IPS-15b (cell line): Measurements from ENCODE around the gene RHBDD3.
A peak's percentile ranks its signal among the peaks of the same experiment; 100 is the strongest.

Experiments used
- H3K27me3 ChIP-seq: one replicate; pipeline ENCODE4 v1.6.1; 2013; ENCODE audit warnings: low read length; ENCODE audit not compliant: control insufficient read depth, insufficient read depth
- H3K36me3 ChIP-seq: one replicate; pipeline ENCODE4 v1.6.1; 2013; ENCODE audit warnings: low read length; ENCODE audit not compliant: control insufficient read depth, insufficient read depth
- H3K4me1 ChIP-seq: one replicate; pipeline ENCODE4 v1.6.1; 2013; ENCODE audit warnings: mild to moderate bottlenecking, low read length; ENCODE audit not compliant: control insufficient read depth, insufficient read depth
- H3K4me3 ChIP-seq: one replicate; pipeline ENCODE4 v1.5.1; 2013; ENCODE audit warnings: low read depth, low read length
- H3K9ac ChIP-seq: one replicate; pipeline ENCODE4 v1.6.1; 2013; ENCODE audit warnings: low read depth, mild to moderate bottlenecking, low read length
- H3K9me3 ChIP-seq: one replicate; pipeline ENCODE4 v1.6.1; 2013; ENCODE audit warnings: mild to moderate bottlenecking, low read length; ENCODE audit not compliant: control insufficient read depth, insufficient read depth

The RHBDD3 gene

DNA sequence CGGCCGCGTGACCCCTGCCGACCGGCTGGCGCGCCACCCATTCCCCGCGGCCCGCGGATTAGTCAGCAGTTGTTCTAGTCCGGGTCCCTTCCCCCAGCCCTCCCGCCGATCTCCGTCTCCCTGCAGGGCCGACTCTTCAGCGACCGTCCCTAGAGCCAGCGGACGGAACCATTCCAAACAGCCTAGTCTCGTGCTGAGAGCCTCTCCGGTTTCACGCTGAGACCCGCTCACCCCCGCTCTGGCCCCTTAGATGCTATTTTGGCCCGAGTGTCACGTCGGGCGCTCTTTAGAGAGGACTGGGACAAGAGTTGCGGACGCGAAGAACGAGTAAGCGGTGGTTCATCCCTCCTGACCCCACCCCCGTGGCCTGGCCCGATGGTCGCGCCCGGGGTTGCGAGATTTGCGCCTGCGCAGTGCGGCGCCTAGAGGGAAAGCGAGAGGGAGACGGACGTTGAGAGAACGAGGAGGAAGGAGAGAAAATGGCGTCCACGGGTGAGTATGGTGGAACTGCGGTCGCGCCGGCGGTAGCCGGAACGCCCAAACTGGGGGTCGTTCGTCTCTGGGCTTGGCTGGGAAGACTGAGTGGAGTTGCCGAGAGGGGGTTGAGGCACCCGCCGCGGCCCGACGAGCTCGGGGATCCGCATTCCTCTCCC is at the start of gene RHBDD3, which contains the start of gene EWSR1:
TSS of gene RHBDD3 (minus strand) at position 124 of the 653 bp plus-strand sequence. CDS start 2,355 bp downstream, outside the sequence.
TSS of gene EWSR1 (plus strand) at position 411 of the 653 bp plus-strand sequence. CDS start at position 480, 69 bp downstream.
- peak within 1 kb of the TSS; percentile 97 for H3K9ac ChIP-seq
- peaks cover 16% of the 10 kb centered on the region for H3K4me1 ChIP-seq
- peak within 1 kb of the TSS; percentile 61 for H3K4me3 ChIP-seq
- H3K9me3 ChIP-seq: no peaks in the 10 kb centered on the region
- H3K27me3 ChIP-seq: no peaks in the 10 kb centered on the region
- peaks cover 27% of the 10 kb centered on the region for H3K36me3 ChIP-seq

DNA sequence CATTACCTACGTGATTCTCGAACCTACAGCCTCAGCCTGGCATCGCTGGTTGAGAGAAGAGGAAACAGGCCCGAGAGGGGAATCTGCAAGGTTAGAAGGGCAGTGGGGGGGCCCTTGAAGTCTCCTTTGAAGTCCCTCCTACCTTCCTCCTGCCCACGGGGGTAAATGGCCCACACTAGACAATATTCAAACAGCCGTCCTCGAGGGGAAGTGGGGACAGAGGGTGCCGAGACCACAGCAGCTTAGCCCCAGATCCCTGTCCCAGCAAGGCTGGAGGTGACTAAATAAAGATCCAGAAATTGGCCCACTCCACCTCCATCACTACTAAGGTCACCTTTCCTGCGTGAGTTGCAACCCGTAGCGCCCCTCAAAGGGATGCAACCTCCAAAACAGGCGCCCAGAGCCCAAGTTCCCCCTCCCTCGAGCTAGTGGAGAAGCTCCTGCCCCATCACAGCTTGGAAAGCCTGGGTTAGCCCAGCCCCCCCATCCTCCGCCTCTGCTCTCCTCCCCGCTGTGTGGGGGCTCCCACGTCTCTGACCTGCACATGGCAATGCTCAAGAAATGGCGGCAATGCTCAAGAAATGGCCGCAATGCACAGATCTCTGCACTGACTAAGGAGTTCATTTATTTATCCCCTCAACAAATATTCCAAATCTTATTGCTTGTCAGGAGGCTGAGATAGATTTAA is 48.5 kb upstream of the RHBDD3 start:
- H3K9ac ChIP-seq: no peak overlapping the region
- H3K36me3 ChIP-seq: no peaks in the 10 kb centered on the region
- H3K27me3 ChIP-seq: peaks cover 45% of the 10 kb centered on the region
- peak overlapping the region; percentile 48 for H3K4me3 ChIP-seq
- peaks cover 11% of the 10 kb centered on the region for H3K4me1 ChIP-seq
- H3K9me3 ChIP-seq: no peaks in the 10 kb centered on the region

DNA sequence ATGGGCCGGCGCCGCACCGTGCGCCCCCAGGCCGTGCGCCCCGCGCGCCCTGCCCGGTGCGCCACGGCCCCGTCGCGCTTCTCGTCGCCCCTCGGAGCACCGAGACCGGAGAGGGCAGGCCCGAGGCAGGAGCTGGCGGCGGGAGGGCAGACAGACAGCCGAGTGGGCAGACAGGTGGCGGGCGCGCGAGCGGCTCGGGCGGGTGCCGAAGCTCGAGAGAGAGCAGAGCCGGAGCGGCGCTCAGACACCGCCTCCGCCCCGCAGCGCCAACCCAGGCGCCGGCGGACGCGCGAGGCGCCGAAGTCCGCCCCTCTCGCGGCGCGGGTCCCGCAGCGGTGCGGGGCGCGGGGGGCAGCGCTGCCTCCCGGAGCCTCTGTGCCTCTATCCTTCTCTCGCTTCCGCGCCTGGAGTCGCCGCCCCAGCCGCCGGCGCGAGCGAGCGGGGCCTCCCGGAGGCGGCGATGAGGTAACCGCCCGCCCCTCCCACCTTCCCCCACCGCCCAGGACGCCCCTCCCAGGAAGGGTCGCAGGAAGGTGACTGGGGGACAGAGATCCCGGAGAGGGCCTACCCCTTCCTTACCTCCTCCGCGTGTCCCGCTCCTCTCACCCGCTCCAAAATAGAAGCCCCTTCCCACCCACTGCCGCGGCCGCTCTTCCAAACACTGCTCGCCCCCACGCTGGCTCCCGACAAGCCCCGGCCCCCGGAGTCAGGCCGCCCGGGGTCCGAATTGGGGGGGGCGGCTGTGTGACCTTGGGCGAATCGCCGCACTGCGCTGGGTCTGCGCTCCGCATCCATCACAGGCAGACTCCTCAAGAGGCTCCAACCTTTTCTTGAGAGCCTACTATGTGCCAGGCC is 47.7 kb upstream of the RHBDD3 start, which contains the start of gene RASL10A:
TSS of gene RASL10A (minus strand) at position 412 of the 855 bp plus-strand sequence. CDS start 451 bp downstream, outside the sequence.
- Histone ChIP-seq H3K9me3 (no peaks in the 10 kb centered on the region), H3K4me1 (peaks cover 11% of the 10 kb centered on the region), H3K9ac (no peak within 1 kb of the TSS), H3K27me3 (peaks cover 45% of the 10 kb centered on the region), H3K4me3 (peak within 1 kb of the TSS; percentile 48), H3K36me3 (no peaks in the 10 kb centered on the region)

DNA sequence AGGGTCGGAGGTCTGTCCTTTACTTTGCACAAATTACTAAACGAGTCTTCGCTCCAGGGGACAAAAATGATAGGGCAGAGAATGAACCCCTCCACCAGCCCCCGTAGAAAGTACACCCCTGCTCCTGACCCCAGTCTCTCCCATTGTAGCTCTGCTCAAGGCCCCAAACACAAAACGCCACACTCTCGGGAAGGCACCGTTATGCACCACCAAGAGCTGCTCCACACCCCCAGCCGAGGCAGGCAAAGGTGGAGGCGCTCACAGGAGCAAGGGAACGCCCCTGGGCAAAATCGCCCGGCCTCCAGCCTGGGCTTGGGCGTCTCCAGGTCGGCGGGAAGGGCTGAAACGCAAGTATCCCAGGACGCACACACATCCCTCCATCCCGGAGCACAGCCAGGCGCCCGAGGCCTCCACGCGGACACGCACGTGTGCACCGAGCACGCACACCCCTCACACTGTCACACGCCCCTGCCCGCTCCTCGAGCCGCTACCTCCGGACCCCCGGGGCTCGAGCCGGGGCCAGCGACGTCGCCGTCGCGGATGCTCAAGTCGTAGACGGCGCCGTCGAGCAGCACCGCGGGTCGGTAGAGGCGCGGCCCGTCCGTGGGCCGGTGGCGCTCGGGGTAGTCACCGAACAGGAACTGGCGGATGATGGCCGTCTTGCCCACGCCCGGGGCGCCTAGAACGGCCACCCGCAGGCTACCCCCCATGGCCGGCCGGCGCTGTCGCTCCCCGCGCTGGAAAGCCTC is 46.9 kb upstream of the RHBDD3 start:
- Histone ChIP-seq H3K9ac (no peak overlapping the region), H3K36me3 (no peaks in the 10 kb centered on the region), H3K4me3 (peak overlapping the region; percentile 48), H3K9me3 (no peaks in the 10 kb centered on the region), H3K4me1 (peaks cover 11% of the 10 kb centered on the region), H3K27me3 (peaks cover 45% of the 10 kb centered on the region)

DNA sequence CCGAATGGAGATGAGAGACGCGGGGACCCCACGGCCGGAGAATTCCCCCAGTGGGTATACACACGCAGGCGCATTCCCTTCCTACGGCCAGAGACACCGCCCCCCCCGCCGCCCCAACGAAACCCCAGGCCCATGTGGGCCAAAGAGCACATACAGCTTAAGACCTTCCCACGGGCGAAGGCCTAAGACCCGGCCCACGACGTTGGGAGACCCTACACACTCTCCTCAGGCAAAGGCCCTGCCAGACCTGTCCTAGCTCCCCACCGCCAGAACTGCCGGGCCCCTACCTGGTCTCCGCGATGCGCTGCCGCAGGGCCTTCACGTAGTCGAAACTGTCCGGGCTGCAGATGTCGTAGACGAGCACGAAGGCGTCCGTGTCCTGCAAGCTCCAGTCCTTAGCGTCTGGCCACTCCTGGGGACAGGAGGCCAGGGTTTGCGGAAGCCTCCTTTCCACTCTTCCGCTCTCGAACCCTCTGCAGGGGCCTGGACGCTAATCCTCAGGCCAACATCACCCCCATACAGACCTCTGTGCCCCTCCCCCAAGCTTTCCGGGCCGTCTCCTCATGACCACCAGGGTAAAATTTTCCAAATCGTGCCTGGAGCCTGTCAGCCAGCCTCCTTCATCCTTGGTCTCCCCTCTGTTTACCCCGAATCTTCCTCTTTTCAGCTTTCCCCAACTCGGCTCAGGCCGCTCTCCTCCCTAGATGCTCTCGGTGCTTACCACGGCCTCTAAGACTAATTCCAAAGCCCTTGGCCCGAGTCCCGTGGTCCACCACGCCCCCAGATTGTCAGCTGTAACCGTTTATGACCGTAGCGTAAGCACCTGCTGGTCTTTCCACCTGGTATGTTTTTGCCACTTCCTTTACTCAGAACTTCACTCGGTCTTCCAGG is 46.0 kb upstream of the RHBDD3 start:
- Histone ChIP-seq H3K4me3 (peak overlapping the region; percentile 48), H3K4me1 (peaks cover 11% of the 10 kb centered on the region), H3K9ac (no peak overlapping the region), H3K27me3 (peaks cover 45% of the 10 kb centered on the region), H3K36me3 (no peaks in the 10 kb centered on the region), H3K9me3 (no peaks in the 10 kb centered on the region)

DNA sequence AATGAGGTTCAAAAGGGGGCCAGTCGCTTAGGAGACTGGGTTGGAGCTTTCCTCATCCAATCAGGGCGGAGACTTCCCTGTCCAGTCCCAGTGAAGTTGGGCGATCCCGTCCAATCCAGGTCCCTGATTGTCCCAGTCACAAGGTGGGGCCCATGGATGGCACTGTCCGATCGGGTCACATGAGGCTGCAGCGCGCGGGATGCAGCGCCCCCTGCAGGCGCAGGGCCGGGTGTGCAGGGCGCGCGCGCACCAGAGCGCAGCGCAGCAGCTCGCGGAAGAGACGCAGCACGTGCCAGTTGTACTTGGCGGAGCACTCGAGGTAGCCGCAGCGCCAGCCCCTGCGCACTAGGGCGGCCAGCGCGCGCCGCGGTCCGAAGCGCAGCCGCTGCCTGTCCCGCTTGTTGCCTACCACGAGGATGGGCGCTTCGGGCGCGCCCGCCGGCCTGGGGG is 45.4 kb upstream of the RHBDD3 start:
- Histone ChIP-seq H3K9ac (no peak overlapping the region), H3K4me1 (peaks cover 11% of the 10 kb centered on the region), H3K27me3 (peaks cover 45% of the 10 kb centered on the region), H3K4me3 (no peak overlapping the region), H3K9me3 (no peaks in the 10 kb centered on the region), H3K36me3 (no peaks in the 10 kb centered on the region)

DNA sequence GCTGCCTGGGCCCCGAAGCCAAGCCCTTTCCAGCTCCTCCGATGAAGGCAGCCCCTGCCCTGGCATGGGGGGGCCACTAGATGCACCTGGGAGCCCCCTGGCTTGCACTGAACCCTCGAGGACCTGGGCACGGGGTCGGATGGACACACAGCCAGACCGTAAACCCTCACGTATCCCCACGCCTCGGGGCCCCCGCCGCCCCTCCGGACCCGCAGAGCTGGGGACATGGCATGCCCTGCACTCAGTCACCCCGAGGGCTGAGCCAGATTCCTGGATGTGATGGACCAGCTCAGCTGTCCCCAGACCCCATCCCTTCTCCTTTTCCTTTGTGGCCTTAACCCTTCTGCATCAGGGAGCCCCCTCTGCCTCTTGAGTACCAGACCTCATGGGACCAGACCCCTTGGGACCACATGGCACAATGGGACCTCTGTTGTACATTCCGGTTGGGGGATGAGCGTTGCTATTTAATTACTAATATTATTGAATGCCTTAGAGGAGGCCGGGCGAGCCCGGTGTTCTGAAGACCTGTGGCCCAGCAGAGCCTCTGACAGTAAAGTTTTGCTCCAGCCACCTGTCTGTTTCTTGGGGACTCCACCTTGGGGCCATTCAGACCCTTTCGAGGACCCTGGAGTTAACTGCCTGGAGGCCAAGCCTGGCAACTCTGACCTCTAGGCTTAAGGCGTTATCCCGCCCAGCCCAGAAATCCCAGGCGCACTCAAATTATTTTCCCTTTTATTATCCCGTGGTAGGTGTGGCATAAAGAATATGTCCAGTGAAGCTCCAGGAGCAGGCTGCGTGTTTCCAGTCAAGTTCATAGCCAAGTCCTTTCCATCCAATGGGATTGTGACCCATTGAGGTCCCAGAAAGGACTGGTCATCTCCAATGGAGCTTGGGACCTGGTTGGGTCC is 44.7 kb upstream of the RHBDD3 start:
- no peaks in the 10 kb centered on the region for H3K9me3 ChIP-seq
- no peak overlapping the region for H3K4me3 ChIP-seq
- H3K27me3 ChIP-seq: peaks cover 44% of the 10 kb centered on the region
- peaks cover 11% of the 10 kb centered on the region for H3K4me1 ChIP-seq
- no peak overlapping the region for H3K9ac ChIP-seq
- no peaks in the 10 kb centered on the region for H3K36me3 ChIP-seq

DNA sequence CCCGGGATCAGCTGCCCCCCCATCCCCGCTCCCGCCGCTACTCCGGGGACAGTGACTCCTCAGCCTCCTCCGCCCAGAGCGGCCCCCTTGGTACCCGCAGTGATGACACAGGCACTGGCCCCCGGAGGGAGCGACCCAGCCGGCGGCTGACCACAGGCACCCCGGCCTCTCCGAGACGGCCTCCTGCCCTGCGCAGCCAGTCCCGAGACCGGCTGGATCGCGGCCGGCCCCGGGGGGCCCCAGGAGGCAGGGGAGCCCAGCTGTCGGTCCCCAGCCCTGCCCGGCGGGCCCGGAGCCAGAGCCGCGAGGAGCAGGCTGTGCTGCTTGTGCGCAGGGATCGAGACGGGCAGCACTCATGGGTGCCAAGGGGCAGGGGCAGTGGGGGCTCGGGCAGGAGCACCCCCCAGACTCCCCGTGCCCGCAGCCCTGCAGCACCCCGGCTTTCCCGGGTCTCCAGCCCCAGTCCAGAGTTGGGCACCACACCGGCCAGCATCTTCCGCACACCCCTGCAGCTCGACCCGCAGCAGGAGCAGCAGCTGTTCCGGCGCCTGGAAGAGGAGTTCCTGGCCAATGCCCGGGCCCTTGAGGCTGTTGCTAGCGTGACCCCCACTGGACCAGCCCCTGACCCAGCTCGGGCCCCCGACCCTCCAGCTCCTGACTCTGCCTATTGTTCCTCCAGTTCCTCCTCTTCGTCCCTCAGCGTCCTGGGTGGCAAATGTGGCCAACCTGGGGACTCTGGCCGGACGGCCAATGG is 43.9 kb upstream of the RHBDD3 start:
- Histone ChIP-seq H3K9ac (no peak overlapping the region), H3K27me3 (peaks cover 35% of the 10 kb centered on the region), H3K9me3 (no peaks in the 10 kb centered on the region), H3K36me3 (no peaks in the 10 kb centered on the region), H3K4me1 (peaks cover 11% of the 10 kb centered on the region), H3K4me3 (no peak overlapping the region)

DNA sequence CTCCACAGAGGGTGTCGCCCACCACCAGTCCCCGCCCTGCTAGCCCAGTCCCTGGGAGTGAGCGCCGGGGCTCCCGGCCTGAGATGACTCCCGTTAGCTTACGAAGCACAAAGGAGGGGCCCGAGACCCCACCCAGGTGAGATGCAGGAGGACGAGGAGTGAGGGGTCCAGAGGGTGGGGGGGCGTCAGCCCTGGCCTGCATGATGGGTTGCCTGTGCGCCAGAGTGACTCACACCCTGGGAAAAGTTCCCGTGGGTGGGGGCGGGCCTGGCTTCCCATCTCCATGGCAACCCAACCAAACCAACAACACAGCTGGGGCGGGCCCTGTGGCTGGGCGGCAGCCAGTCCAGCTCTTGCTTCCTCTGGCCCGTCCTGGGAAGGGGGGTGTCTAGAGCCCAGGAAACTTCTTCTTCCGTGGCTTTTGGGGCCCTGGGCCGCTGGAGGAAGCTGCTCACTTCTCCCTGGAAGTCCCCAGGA is 43.1 kb upstream of the RHBDD3 start:
- H3K4me3 ChIP-seq: no peak overlapping the region

More for the DNA sequence above, 43.1 kb upstream of the RHBDD3 start:
- Histone ChIP-seq H3K9me3 (no peaks in the 10 kb centered on the region), H3K4me1 (peaks cover 12% of the 10 kb centered on the region), H3K36me3 (no peaks in the 10 kb centered on the region), H3K9ac (no peak overlapping the region), H3K27me3 (peaks cover 28% of the 10 kb centered on the region)
